Measurements from ENCODE around the gene TMEM86B.

DNA sequence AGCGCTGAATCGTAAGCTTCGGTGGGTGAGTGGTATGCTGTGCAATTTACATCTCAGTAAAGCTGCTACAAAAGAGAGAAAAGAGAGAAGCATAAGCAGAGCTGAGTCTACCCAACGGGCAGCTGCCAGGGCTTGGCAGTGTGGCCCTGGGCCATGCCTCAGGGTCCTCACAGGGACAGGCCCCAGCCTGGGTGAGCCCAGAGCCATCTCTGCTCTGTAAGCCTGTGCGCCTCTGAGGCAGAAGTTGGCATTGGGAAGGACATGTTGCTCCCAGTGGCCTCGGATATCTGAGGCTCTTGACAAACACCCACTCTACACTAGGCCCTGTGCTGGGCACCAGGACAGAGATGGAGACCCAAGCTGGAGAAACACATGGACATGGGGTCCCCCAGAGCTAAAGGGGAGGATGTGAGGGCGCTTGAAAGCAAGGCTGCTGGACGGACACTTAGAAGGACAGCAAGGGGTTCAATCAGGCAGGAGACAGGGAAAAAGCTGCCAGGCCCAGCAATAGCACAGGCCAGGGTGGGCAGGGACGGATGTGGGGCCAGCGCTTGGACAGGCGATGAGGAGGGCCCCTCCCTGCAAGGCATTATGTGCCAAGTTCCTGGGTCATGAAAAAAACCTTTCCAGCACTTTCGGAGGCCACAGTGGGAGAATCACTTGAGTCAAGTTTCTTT is 15.6 kb upstream of the TMEM86B start:
- TF ChIP-seq ZNF776 (tag by site-specific recombination; IDR thresholded peaks at IDR 0.05; ENCODE audit: borderline replicate concordance) (no peak), ZBTB1 (tag by site-specific recombination; IDR thresholded peaks at IDR 0.05) (no peak), ZFP3 (tag by site-specific recombination; IDR thresholded peaks at IDR 0.05; ENCODE audit: low read depth) (no peak), HOXC10 (CRISPR knock-in tag; IDR thresholded peaks at IDR 0.05) (no peak), ZNF350 (tag by site-specific recombination; IDR thresholded peaks at IDR 0.05) (no peak)
- TF ChIP-seq, protein P1, sequence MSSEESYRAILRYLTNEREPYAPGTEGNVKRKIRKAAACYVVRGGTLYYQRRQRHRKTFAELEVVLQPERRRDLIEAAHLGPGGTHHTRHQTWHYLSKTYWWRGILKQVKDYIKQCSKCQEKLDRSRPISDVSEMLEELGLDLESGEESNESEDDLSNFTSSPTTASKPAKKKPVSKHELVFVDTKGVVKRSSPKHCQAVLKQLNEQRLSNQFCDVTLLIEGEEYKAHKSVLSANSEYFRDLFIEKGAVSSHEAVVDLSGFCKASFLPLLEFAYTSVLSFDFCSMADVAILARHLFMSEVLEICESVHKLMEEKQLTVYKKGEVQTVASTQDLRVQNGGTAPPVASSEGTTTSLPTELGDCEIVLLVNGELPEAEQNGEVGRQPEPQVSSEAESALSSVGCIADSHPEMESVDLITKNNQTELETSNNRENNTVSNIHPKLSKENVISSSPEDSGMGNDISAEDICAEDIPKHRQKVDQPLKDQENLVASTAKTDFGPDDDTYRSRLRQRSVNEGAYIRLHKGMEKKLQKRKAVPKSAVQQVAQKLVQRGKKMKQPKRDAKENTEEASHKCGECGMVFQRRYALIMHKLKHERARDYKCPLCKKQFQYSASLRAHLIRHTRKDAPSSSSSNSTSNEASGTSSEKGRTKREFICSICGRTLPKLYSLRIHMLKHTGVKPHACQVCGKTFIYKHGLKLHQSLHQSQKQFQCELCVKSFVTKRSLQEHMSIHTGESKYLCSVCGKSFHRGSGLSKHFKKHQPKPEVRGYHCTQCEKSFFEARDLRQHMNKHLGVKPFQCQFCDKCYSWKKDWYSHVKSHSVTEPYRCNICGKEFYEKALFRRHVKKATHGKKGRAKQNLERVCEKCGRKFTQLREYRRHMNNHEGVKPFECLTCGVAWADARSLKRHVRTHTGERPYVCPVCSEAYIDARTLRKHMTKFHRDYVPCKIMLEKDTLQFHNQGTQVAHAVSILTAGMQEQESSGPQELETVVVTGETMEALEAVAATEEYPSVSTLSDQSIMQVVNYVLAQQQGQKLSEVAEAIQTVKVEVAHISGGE (tag by site-specific recombination; conservative IDR thresholded peaks at IDR 0.05; ENCODE audit: low read depth) = no peak
